ENCODE results near the gene CORO2B.

The CORO2B gene

GRCh38 chr15:68546318-68546717 lies 32.5 kb upstream of the CORO2B start:
- TF ChIP-seq CTCF (IDR thresholded peaks at IDR 0.05; ENCODE audit: low read depth, low read length) (no peak), MAX (IDR thresholded peaks at IDR 0.05; ENCODE audit: low read depth, low read length) (no peak), MYC (IDR thresholded peaks at IDR 0.05; ENCODE audit: low read depth, low read length) (no peak), POLR2A (IDR thresholded peaks at IDR 0.05; ENCODE audit: extremely low read depth, insufficient read length) (no peak)
- no peak overlapping the region for H3K4me3 ChIP-seq (ENCODE audit: low read depth, low read length)
- no peak for DNase-seq (ENCODE audit: low read depth)

GRCh38 chr15:68548364-68548763 lies 30.4 kb upstream of the CORO2B start:
- TF ChIP-seq MYC (IDR thresholded peaks at IDR 0.05; ENCODE audit: low read depth, low read length) (no peak), MAX (IDR thresholded peaks at IDR 0.05; ENCODE audit: low read depth, low read length) (no peak), CTCF (IDR thresholded peaks at IDR 0.05; ENCODE audit: low read depth, low read length) (no peak), POLR2A (IDR thresholded peaks at IDR 0.05; ENCODE audit: extremely low read depth, insufficient read length) (no peak)
- H3K4me3 ChIP-seq (ENCODE audit: low read depth, low read length) = no peak overlapping the region
- no peak for DNase-seq (ENCODE audit: low read depth)

GRCh38 chr15:68550004-68550403 lies 28.8 kb upstream of the CORO2B start:
- TF ChIP-seq CTCF (IDR thresholded peaks at IDR 0.05; ENCODE audit: low read depth, low read length) (no peak), MYC (IDR thresholded peaks at IDR 0.05; ENCODE audit: low read depth, low read length) (no peak), POLR2A (IDR thresholded peaks at IDR 0.05; ENCODE audit: extremely low read depth, insufficient read length) (no peak), MAX (IDR thresholded peaks at IDR 0.05; ENCODE audit: low read depth, low read length) (no peak)
- H3K4me3 ChIP-seq (ENCODE audit: low read depth, low read length) = no peak overlapping the region
- no peak for DNase-seq (ENCODE audit: low read depth)

- DNase-seq (ENCODE audit: low read depth) = peak; percentile 64
- TF ChIP-seq MYC (IDR thresholded peaks at IDR 0.05; ENCODE audit: low read depth, low read length) = peak; percentile 33; the same call in 1 of the 2 replicates
- peak; percentile 57 for TF ChIP-seq MAX (IDR thresholded peaks at IDR 0.05; ENCODE audit: low read depth, low read length)
- no peak for TF ChIP-seq POLR2A (IDR thresholded peaks at IDR 0.05; ENCODE audit: extremely low read depth, insufficient read length)
- peak; percentile 79 for TF ChIP-seq CTCF (IDR thresholded peaks at IDR 0.05; ENCODE audit: low read depth, low read length)
- no peak overlapping the region for H3K4me3 ChIP-seq (ENCODE audit: low read depth, low read length)
Measured at GRCh38 chr15:68550498-68551295, 28.1 kb upstream of the CORO2B start.

GRCh38 chr15:68551296-68551635 lies 27.5 kb upstream of the CORO2B start:
- TF ChIP-seq MAX (IDR thresholded peaks at IDR 0.05; ENCODE audit: low read depth, low read length) (no peak), MYC (IDR thresholded peaks at IDR 0.05; ENCODE audit: low read depth, low read length) (no peak), CTCF (IDR thresholded peaks at IDR 0.05; ENCODE audit: low read depth, low read length) (no peak), POLR2A (IDR thresholded peaks at IDR 0.05; ENCODE audit: extremely low read depth, insufficient read length) (no peak)
- no peak for DNase-seq (ENCODE audit: low read depth)
- H3K4me3 ChIP-seq (ENCODE audit: low read depth, low read length) = no peak overlapping the region
